K562 (cell line): ENCODE data around the gene CCDC102B.

Experiments
- EP300 ChIP-seq: IDR thresholded peaks from 2 replicates; pipeline ENCODE4 v1.6.1; 2012; ENCODE audit warnings: low read length, improper control_type of control experiment
- EZH2 ChIP-seq: IDR thresholded peaks from 2 replicates; pipeline ENCODE4 v1.6.1; 2012; ENCODE audit warnings: low read depth, mild to moderate bottlenecking, inconsistent platforms, low read length, borderline replicate concordance
- KLF10 ChIP-seq: fragments of 250-450 bp; sonication (Bioruptor Pico); IDR thresholded peaks from 2 replicates; pipeline ENCODE4 v1.6.1; 2021; ENCODE audit warnings: matching md5 sums
- POLR2A ChIP-seq: fragments of 450-650 bp; conservative IDR thresholded peaks from 2 replicates; pipeline ENCODE4 v1.6.1; 2016
- TAF1 ChIP-seq: IDR thresholded peaks from 2 replicates; pipeline ENCODE4 v1.6.1; 2011; ENCODE audit warnings: mild to moderate bottlenecking, low read length, moderate library complexity; ENCODE audit not compliant: insufficient read depth, control insufficient read depth, severe bottlenecking; ENCODE audit errors: extremely low read depth
- TCF7L2 ChIP-seq: fragments of 150-350 bp; IDR thresholded peaks from 2 replicates; pipeline ENCODE4 v1.6.1; 2016; ENCODE audit warnings: low read depth, mild to moderate bottlenecking, low read length, moderate library complexity
- ZBTB7A ChIP-seq: IDR thresholded peaks from 2 replicates; pipeline ENCODE4 v1.6.1; 2011; ENCODE audit warnings: low read depth, mild to moderate bottlenecking, low read length, moderate library complexity, borderline replicate concordance; ENCODE audit not compliant: control insufficient read depth
- ZNF408 ChIP-seq: fragments of 250-450 bp; sonication (Bioruptor Pico); IDR thresholded peaks from 2 replicates; pipeline ENCODE4 v1.4.0; 2020; ENCODE audit warnings: low read depth, mild to moderate bottlenecking, moderate library complexity
- TF ChIP-seq, protein P1 (sequence below): sonication (generic); formaldehyde crosslinking; IDR thresholded peaks from 2 replicates; pipeline ENCODE4 v1.9.0; 2022; ENCODE audit warnings: mild to moderate bottlenecking, missing genetic modification reagents
- TF ChIP-seq, protein P2 (sequence below), 3 experiments: IDR thresholded peaks in 2 of 3; conservative IDR thresholded peaks in 1 of 3; 2 replicates each; pipeline ENCODE4 v1.5.1; 2011 to 2012; ENCODE audit warnings: low read length in 3 of 3, mild to moderate bottlenecking in 3 of 3, control low read depth in 2 of 3, improper control_type of control experiment in 1 of 3, inconsistent platforms in 1 of 3, low read depth in 1 of 3, mixed read lengths in 1 of 3, moderate library complexity in 1 of 3; ENCODE audit not compliant: insufficient read depth in 2 of 3
- TF ChIP-seq, protein P3 (sequence below), 2 experiments: fragments of 450-650 bp in 1 of 2; sonication (generic) in 1 of 2; formaldehyde crosslinking in 1 of 2; IDR thresholded peaks; 2 replicates each; pipeline versions ENCODE4 v1.7.1 to v1.9.0; 2016 to 2022; ENCODE audit warnings: inconsistent platforms in 1 of 2, mild to moderate bottlenecking in 1 of 2, missing genetic modification reagents in 1 of 2

DNA sequence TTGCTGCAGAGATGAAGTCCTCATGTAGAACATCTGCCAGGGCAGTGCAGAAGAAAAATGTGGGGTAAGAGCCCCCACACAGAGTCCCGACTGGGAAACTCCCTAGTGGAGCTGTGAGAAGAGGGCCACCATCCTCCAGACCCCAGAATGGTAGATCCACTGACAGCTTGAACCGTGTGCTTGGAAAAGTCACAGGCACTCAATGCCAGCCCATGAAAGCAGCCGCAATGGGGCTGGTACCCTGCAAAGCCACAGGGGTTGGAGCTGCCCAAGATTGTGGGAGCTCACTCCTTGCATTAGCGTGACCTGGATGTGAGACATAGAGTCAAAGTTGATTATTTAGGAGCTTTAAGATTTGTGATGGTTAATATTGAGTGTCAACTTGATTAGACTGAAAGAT lies 197.8 kb downstream of the CCDC102B start:
- TF ChIP-seq EP300 (no peak), EZH2 (no peak), TAF1 (no peak), KLF10 (CRISPR knock-in tag) (no peak), TCF7L2 (no peak), ZBTB7A (no peak), ZNF408 (CRISPR knock-in tag) (no peak), POLR2A (no peak)
- TF ChIP-seq, protein P1, sequence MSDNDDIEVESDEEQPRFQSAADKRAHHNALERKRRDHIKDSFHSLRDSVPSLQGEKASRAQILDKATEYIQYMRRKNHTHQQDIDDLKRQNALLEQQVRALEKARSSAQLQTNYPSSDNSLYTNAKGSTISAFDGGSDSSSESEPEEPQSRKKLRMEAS (CRISPR knock-in tag): no peak
- TF ChIP-seq, protein P2, sequence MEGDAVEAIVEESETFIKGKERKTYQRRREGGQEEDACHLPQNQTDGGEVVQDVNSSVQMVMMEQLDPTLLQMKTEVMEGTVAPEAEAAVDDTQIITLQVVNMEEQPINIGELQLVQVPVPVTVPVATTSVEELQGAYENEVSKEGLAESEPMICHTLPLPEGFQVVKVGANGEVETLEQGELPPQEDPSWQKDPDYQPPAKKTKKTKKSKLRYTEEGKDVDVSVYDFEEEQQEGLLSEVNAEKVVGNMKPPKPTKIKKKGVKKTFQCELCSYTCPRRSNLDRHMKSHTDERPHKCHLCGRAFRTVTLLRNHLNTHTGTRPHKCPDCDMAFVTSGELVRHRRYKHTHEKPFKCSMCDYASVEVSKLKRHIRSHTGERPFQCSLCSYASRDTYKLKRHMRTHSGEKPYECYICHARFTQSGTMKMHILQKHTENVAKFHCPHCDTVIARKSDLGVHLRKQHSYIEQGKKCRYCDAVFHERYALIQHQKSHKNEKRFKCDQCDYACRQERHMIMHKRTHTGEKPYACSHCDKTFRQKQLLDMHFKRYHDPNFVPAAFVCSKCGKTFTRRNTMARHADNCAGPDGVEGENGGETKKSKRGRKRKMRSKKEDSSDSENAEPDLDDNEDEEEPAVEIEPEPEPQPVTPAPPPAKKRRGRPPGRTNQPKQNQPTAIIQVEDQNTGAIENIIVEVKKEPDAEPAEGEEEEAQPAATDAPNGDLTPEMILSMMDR (IDR thresholded peaks at IDR 0.05 in 2 of 3, conservative IDR thresholded peaks at IDR 0.05 in 1 of 3; ENCODE audit: insufficient read depth in 2 of 3, low read depth in 1 of 3, low read length in 3 of 3): no peak
- TF ChIP-seq, protein P3, sequence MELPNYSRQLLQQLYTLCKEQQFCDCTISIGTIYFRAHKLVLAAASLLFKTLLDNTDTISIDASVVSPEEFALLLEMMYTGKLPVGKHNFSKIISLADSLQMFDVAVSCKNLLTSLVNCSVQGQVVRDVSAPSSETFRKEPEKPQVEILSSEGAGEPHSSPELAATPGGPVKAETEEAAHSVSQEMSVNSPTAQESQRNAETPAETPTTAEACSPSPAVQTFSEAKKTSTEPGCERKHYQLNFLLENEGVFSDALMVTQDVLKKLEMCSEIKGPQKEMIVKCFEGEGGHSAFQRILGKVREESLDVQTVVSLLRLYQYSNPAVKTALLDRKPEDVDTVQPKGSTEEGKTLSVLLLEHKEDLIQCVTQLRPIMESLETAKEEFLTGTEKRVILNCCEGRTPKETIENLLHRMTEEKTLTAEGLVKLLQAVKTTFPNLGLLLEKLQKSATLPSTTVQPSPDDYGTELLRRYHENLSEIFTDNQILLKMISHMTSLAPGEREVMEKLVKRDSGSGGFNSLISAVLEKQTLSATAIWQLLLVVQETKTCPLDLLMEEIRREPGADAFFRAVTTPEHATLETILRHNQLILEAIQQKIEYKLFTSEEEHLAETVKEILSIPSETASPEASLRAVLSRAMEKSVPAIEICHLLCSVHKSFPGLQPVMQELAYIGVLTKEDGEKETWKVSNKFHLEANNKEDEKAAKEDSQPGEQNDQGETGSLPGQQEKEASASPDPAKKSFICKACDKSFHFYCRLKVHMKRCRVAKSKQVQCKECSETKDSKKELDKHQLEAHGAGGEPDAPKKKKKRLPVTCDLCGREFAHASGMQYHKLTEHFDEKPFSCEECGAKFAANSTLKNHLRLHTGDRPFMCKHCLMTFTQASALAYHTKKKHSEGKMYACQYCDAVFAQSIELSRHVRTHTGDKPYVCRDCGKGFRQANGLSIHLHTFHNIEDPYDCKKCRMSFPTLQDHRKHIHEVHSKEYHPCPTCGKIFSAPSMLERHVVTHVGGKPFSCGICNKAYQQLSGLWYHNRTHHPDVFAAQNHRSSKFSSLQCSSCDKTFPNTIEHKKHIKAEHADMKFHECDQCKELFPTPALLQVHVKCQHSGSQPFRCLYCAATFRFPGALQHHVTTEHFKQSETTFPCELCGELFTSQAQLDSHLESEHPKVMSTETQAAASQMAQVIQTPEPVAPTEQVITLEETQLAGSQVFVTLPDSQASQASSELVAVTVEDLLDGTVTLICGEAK (IDR thresholded peaks at IDR 0.05): no peak
- TF ChIP-seq, protein P3 (CRISPR knock-in tag; IDR thresholded peaks at IDR 0.05): no peak
